Mesodermal cell (in vitro differentiated cells): ENCODE measurements around the gene PNP.

Experiments used
- H3K27ac ChIP-seq: 2 replicates; pipeline ENCODE4 v1.7.0; 2013; ENCODE audit warnings: mild to moderate bottlenecking, low read depth, low read length, moderate library complexity; ENCODE audit not compliant: severe bottlenecking
- H3K36me3 ChIP-seq: 2 replicates; pipeline ENCODE4 v1.7.1; 2013; ENCODE audit warnings: mild to moderate bottlenecking, low read length, moderate library complexity; ENCODE audit not compliant: control insufficient read depth, insufficient read depth
- H3K4me1 ChIP-seq: one replicate; pipeline ENCODE4 v1.7.1; 2013; ENCODE audit warnings: mild to moderate bottlenecking, low read length; ENCODE audit not compliant: insufficient read depth, control insufficient read depth, poor library complexity, severe bottlenecking
- H3K4me3 ChIP-seq: 2 replicates; pipeline ENCODE4 v1.7.0; 2013; ENCODE audit warnings: low read length, control low read depth, mild to moderate bottlenecking; ENCODE audit not compliant: insufficient read depth, poor library complexity, severe bottlenecking; ENCODE audit errors: extremely low read depth
- H3K9me3 ChIP-seq: 2 replicates; pipeline ENCODE4 v1.7.1; 2013; ENCODE audit warnings: mild to moderate bottlenecking, low read length, moderate library complexity; ENCODE audit not compliant: control insufficient read depth
- WGBS, 2 experiments: methylation state at CpG; one replicate each; pipeline ENCODE4 v1.1.5; 2013; ENCODE audit warnings: missing lambda C conversion rate in 2 of 2; ENCODE audit not compliant: insufficient coverage in 2 of 2; 5-methylcytosine and 5-hydroxymethylcytosine counted together

The PNP gene

DNA sequence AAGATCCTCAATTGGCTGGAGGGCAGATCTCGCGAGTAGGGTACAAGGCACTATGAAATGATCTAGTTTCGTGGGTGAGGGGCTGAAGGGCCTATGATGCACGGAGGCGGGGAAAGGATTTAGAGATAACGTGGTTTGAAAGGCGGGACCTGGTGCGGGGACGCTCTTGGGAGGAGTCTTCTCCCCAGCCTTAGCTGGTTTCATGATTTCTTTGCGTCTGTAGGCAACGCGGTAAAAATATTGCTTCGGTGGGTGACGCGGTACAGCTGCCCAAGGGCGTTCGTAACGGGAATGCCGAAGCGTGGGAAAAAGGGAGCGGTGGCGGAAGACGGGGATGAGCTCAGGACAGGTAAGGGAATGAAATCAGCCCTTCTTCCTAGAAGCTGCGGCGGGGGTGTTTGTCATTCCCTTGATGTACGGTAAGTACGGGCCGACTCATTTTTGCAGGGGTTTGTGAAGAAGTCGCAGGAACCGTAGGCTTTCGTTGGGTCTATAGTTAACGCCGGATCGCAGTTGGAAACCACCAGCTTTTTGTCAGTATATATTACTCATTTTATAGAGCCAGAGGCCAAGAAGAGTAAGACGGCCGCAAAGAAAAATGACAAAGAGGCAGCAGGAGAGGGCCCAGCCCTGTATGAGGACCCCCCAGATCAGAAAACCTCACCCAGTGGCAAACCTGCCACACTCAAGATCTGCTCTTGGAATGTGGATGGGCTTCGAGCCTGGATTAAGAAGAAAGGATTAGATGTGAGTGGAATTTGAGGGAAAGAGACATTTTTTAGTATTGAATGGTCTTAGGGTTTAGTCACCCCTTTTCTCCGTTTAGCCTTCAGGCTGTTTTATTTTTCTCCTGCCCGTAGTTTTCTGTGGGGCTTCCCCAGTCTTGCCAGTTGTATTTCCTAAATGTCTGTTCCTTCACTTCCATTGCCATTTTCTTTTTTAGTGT lies 13.6 kb upstream of the PNP start:
- Histone ChIP-seq H3K4me3 (peak overlapping the region; percentile 82), H3K36me3 (peaks cover 74% of the 10 kb centered on the region), H3K9me3 (no peaks in the 10 kb centered on the region), H3K27ac (peak overlapping the region; percentile 99), H3K4me1 (peaks cover 20% of the 10 kb centered on the region)
- WGBS, 2 experiments, result 1 to 4% methylated on average over 27 to 32 of the region's 39 CpGs

DNA sequence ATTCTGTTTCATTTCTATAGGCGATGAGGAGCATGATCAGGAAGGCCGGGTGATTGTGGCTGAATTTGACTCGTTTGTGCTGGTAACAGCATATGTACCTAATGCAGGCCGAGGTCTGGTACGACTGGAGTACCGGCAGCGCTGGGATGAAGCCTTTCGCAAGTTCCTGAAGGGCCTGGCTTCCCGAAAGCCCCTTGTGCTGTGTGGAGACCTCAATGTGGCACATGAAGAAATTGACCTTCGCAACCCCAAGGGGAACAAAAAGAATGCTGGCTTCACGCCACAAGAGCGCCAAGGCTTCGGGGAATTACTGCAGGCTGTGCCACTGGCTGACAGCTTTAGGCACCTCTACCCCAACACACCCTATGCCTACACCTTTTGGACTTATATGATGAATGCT lies 12.2 kb upstream of the PNP start:
- no peak overlapping the region for H3K27ac ChIP-seq
- no peaks in the 10 kb centered on the region for H3K9me3 ChIP-seq
- H3K4me3 ChIP-seq, result peak overlapping the region; percentile 82
- H3K36me3 ChIP-seq, result peaks cover 61% of the 10 kb centered on the region
- peaks cover 20% of the 10 kb centered on the region for H3K4me1 ChIP-seq
- 90 to 97% methylated on average over 12 to 13 of the region's 13 CpGs for WGBS, 2 experiments

DNA sequence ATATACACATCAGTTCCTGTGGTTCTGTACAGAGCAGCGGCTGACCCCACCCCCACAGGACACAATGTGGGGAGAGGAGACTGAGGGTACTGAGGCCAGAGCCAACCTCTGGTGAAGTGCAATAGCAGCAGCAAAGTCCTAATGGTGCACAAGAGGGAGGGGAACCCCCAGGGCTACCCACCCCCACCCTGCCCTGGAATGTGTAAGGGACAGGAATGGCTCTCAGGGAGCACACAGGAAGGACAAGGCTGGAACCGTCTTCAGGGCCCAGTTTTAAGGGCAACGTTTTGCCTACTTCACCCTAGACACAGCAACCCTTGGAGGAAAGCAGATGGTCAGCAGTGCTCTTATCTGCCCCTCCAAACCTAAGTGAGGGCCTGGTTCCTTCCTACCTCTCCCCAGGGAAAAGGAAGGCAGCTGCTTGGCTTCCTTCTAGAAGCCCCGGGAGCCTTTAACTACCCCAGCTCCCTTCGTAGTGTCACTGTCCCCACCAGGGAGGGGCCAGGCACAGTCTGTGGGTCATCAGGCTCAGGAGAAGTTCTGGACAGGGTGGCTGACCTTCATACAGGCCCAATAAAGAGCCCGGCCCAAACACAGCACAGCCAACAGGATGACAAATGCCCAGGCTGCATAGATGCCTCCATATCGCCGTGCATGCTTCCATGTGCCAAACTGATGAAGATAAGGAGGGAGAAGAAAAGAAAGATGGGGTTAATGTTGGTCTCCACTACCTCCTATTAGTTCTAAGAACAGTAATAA lies 11.0 kb upstream of the PNP start:
- peaks cover 48% of the 10 kb centered on the region for H3K36me3 ChIP-seq
- H3K9me3 ChIP-seq, result peaks cover 3% of the 10 kb centered on the region
- H3K4me3 ChIP-seq, result no peak overlapping the region
- H3K4me1 ChIP-seq, result peaks cover 18% of the 10 kb centered on the region
- no peak overlapping the region for H3K27ac ChIP-seq
- WGBS, 2 experiments, result 76 to 81% methylated on average over 4 to 5 of the region's 8 CpGs

DNA sequence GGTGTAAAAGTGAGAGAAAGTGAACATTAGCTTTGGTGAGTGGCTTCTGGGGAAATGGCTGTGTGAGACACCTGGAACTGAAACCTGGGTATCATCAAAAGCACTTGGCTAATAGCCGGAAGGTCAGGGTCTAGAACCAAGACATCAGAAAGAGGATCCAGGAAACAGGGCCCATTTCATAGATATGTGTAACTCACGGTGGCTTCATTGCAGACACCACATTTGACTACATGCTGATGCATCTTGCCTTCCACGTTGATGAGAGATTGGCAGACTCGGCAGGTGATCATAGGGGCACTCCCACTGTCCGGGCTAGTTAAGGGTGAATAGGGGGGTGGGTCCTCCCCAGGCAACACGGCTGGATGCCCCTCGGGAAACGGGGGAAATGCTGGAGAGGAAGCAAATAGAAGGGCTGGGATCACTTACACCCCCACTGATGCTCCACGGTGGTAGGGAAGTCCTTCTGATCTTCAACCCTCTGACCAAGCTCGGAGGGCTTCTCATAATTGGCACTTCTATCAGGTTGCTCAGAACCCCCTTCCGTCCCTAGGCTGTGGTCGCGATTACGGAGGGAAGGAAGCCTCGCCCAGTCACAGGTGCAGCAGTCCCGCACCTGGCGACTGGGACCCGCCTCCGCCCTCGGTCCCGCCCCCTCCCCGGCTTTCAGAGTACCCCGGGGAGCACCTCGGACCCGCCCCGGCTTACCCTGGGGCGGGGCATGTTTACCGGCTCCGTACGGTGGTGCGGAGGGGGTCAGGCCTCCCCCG lies 8.6 kb upstream of the PNP start:
- Histone ChIP-seq H3K27ac (peak overlapping the region; percentile 79), H3K4me3 (peak overlapping the region; percentile 87), H3K36me3 (peaks cover 47% of the 10 kb centered on the region), H3K4me1 (peaks cover 12% of the 10 kb centered on the region), H3K9me3 (peaks cover 3% of the 10 kb centered on the region)
- WGBS, 2 experiments, result 6 to 8% methylated on average over 28 to 30 of the region's 32 CpGs

DNA sequence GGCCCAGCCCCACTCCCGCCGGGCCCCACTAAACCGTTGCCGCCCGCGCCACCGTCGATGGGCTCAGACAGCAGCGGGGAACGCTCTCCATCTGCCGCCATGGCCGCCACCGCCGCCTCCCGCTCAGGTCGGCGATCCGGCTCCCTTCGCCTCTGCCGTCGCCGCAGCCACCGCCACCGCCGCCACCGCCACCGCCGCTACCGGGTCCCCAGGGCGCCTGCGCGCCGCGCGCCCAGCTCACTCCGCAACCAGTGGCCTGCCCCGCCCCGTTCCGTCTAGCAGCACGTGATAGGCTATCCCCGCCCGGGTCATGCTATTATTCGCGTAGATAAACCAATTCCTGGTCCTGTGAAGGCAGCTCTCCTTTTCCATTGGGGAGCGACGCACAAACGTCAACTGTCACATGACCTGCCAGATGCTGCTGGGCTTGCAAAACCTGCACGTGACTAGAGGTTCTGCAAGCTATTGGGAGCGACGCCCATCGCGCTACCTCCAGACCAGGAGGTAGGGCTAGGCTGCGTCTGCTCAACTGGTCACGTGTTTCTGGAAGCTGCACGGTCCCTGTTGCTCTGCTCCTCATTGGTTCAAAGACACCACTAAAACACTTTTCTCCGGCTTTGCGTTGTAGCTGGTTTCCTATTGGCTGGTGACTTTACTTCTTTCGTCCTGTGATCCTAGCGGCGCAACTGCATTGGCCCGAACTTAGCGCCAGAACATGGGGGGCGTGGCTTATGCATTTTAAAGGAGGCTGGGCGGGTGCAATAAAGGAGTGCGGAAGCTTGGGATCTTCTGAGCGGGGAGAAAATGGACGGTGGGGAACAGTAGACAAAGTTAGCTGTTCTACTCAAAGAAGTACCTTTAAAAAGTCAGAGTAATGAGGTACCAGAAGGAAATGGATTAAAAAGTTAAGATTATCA lies 7.7 kb upstream of the PNP start, which contains the start of gene PIP4P1:
TSS of gene PIP4P1 (minus strand) at position 210 of the 917 bp plus-strand sequence. CDS start at position 101, 109 bp downstream.
- Histone ChIP-seq H3K36me3 (peaks cover 39% of the 10 kb centered on the region), H3K4me3 (peak within 1 kb of the TSS; percentile 87), H3K9me3 (peaks cover 3% of the 10 kb centered on the region), H3K4me1 (peaks cover 12% of the 10 kb centered on the region), H3K27ac (peak within 1 kb of the TSS; percentile 79)
- WGBS, 2 experiments, result 1% methylated on average over 34 to 56 of the region's 67 CpGs

DNA sequence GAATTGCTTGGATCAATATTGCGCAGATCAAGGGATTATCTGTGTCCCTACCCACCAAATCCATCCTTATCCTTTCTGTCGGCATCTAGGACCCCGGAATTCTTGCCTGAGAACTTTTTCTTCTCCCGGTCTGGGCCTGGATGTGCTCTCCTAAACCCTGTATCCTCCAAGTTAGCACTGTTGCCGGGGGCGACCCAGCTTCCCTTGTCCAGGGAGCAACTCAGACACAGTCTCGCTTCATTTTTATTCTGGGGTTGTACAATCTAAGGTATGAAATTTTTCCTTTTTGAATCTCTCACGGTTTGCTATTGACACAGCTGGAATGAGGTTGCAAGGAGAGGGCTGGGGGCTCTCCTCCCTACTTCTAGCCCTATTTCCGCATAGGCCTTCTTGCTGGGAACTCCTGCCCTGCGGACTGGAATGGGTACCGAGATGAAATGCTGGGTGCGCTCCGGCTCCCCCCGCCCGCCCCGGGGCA lies 403 bp upstream of the PNP start:
- 29 to 38% methylated on average over 11 of the region's 16 CpGs for WGBS, 2 experiments
- no peaks in the 10 kb centered on the region for H3K9me3 ChIP-seq
- peaks cover 24% of the 10 kb centered on the region for H3K36me3 ChIP-seq
- H3K4me1 ChIP-seq, result peaks cover 3% of the 10 kb centered on the region
- H3K4me3 ChIP-seq, result peak overlapping the region; percentile 78
- H3K27ac ChIP-seq, result peak overlapping the region; percentile 79

DNA sequence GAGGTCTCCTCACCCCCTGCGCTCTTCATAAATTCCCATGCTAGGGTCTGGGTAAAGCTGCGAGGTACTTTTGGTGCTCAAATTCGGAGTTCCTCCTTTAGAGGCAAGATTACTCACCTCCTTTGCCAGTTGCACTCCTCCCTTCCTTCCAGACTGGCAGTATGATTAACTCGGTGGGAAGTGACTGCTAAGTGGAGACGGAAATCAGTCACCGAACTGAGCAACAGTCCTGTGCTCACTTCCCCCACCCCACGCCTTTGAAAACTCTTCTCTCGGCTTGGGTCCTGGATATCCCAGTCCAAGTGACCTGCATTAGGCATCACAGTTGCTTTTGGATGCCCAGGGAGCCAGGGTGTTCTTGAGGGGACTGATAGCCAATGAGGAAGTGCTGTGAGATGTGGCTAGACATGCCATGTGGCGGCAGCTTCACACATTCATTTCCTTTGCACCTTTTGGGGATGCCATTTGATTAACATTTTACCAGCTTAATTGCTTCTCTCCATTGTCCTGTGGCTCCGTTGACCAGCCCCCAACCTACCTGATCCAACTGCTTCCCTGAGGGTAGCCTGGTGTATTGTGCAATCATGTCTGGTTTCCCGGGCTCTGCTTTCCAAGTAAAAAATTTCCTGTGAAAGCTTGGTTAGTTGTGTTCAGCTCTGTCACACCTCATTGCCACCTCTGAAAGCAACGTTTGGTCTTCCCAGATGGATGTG lies 840 bp downstream of the PNP start:
- peak overlapping the region; percentile 78 for H3K4me3 ChIP-seq
- WGBS, 2 experiments, result 0 to 3% methylated on average over 5 to 11 of the region's 12 CpGs
- no peaks in the 10 kb centered on the region for H3K9me3 ChIP-seq
- H3K27ac ChIP-seq, result peak overlapping the region; percentile 79
- H3K36me3 ChIP-seq, result peaks cover 36% of the 10 kb centered on the region
- H3K4me1 ChIP-seq, result peaks cover 3% of the 10 kb centered on the region

DNA sequence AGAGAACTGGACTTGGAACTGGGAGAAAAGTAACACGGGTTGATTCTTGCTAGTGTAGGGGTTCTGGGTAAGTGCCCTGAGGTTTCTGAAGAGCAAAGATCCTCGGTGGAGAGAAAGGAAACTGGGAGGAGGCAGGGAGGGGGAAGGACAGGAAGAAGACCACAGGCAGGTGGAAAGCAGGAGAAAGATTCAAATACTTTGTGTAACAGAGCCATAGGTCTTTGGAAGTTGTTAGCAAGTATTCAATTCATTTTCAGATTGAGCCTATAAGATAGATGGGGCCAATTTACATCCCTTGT lies 1.3 kb downstream of the PNP start:
- Histone ChIP-seq H3K36me3 (peaks cover 41% of the 10 kb centered on the region), H3K27ac (no peak overlapping the region), H3K9me3 (no peaks in the 10 kb centered on the region), H3K4me1 (peaks cover 3% of the 10 kb centered on the region), H3K4me3 (peak overlapping the region; percentile 78)
- WGBS, 2 experiments, result 0 to 3% methylated on average over 2 of the region's 2 CpGs

DNA sequence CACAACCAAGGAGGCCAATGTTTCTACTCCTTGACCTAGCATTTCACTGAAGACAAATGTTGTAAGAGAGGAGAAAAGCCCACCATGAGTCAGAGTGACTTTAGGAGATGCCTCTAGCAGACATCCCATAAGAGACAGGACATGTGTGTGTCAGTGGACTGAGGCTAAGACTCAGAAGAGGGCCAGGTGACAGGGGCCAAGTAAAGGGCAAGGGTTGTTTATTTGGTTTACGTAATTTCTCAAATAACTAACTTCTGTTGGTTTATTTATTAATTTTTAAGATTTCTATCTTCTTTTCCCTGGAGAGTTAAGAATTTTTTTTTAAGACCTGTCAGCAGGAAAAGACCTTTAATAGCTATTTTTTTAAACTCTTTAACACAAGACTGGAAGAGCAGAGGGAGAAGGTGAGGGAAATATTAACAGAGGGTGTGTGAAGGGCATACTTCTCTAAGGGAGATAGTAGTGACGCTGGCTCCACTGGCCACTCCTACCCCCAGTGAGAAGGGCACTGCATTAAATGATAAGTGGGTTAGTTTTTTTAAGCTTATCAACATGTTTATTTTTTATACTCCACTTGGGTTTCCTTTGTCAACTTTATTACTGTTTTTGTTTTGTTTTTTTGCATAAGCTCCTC lies 3.4 kb downstream of the PNP start:
- peaks cover 59% of the 10 kb centered on the region for H3K36me3 ChIP-seq
- no peak overlapping the region for H3K27ac ChIP-seq
- H3K4me3 ChIP-seq, result no peak overlapping the region
- no CpG with 5 or more reads among the region's 2 CpGs for WGBS, 2 experiments
- no peaks in the 10 kb centered on the region for H3K9me3 ChIP-seq
- peaks cover 18% of the 10 kb centered on the region for H3K4me1 ChIP-seq
